Glutamatergic neuron (in vitro differentiated cells): ENCODE results near the gene SATB1. TPM values are rescaled to one million over a fixed set of nuclear protein-coding genes. Genes with fewer than 3 reads are reported as not detected.

Source experiments
- DNase-seq: peaks from one replicate; pipeline ENCODE4 v3.0.0; 2022
- H3K27ac Mint-ChIP-seq: one replicate; pipeline ENCODE4 v1.8.0; 2020; ENCODE audit warnings: mild to moderate bottlenecking, mixed read lengths, inconsistent platforms; ENCODE audit not compliant: unreplicated experiment
- H3K27me3 Mint-ChIP-seq: one replicate; pipeline ENCODE4 v1.8.0; 2020; ENCODE audit warnings: mild to moderate bottlenecking, moderate library complexity, mixed read lengths, inconsistent platforms; ENCODE audit not compliant: unreplicated experiment
- H3K36me3 Mint-ChIP-seq: one replicate; pipeline ENCODE4 v1.8.0; 2020; ENCODE audit warnings: mild to moderate bottlenecking, mixed read lengths, inconsistent platforms; ENCODE audit not compliant: unreplicated experiment
- H3K4me1 Mint-ChIP-seq: one replicate; pipeline ENCODE4 v1.8.0; 2020; ENCODE audit warnings: mild to moderate bottlenecking, low read depth, mixed read lengths, inconsistent platforms; ENCODE audit not compliant: unreplicated experiment
- H3K4me3 Mint-ChIP-seq: one replicate; pipeline ENCODE4 v1.8.0; 2020; ENCODE audit warnings: mild to moderate bottlenecking, mixed read lengths, inconsistent platforms; ENCODE audit not compliant: unreplicated experiment
- H3K9me3 Mint-ChIP-seq: one replicate; pipeline ENCODE4 v1.8.0; 2020; ENCODE audit warnings: mild to moderate bottlenecking, moderate library complexity, mixed read lengths, inconsistent platforms; ENCODE audit not compliant: unreplicated experiment
- CTCF ChIP-seq: fragments of 200-600 bp; sonication (generic); IDR thresholded peaks from one replicate; pipeline ENCODE4 v1.5.0; 2021; ENCODE audit not compliant: partially characterized antibody, unreplicated experiment
- total RNA-seq: library from RNA; stranded (reverse); fragmentation: NEBNext Ultra II Directional; extraction: Animal tissue kit (Norgen Biotek cat#: 25700); gene quantifications from one replicate; pipeline ENCODE4 v1.2.1, GENCODE V29; 2021; ENCODE audit not compliant: unreplicated experiment

SATB1 gene
- total RNA-seq, 1 donor from 2014 or later, result 80.5 TPM

DNA sequence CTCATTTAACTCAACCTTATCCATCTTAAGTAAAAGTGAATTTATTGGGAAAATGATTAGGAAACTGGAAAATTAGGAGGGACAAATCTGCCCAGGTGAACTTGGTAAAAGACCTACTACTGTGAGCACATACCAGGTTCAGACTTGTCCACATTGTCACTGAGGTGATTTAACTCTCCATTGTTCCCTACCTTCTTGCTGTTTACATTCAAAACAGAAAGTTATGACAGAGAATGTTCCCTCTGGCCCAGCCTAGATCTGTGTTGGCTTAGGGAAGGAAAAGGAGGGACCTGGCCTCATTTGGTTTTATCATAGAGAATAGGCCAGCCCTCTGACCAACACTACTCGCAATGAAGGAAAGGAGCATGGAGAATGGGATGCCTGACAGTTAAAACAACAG lies 117.6 kb downstream of the SATB1 start:
- H3K36me3 Mint-ChIP-seq, result no peaks in the 10 kb centered on the region
- DNase-seq, result no peak
- no peak overlapping the region for H3K4me3 Mint-ChIP-seq
- H3K27me3 Mint-ChIP-seq, result no peaks in the 10 kb centered on the region
- no peak for TF ChIP-seq CTCF
- no peaks in the 10 kb centered on the region for H3K4me1 Mint-ChIP-seq
- H3K27ac Mint-ChIP-seq, result no peak overlapping the region
- H3K9me3 Mint-ChIP-seq, result no peaks in the 10 kb centered on the region

- Mint-ChIP-seq H3K4me3 (no peak overlapping the region), H3K9me3 (no peaks in the 10 kb centered on the region), H3K27me3 (no peaks in the 10 kb centered on the region), H3K36me3 (peaks cover 9% of the 10 kb centered on the region), H3K4me1 (no peaks in the 10 kb centered on the region), H3K27ac (no peak overlapping the region)
- TF ChIP-seq CTCF, result no peak
- no peak for DNase-seq
These were observed 122.6 kb downstream of the SATB1 start for GRCh38 chr3:18302517-18302916.

GRCh38 chr3:18301781-18302180 lies 123.4 kb downstream of the SATB1 start:
- Mint-ChIP-seq H3K36me3 (peaks cover 16% of the 10 kb centered on the region), H3K4me3 (no peak overlapping the region), H3K27ac (no peak overlapping the region), H3K9me3 (no peaks in the 10 kb centered on the region), H3K27me3 (no peaks in the 10 kb centered on the region), H3K4me1 (no peaks in the 10 kb centered on the region)
- DNase-seq, result no peak
- no peak for TF ChIP-seq CTCF

GRCh38 chr3:18300916-18301315 lies 124.2 kb downstream of the SATB1 start:
- DNase-seq, result no peak
- no peaks in the 10 kb centered on the region for H3K4me1 Mint-ChIP-seq
- peaks cover under 1% of the 10 kb centered on the region for H3K27me3 Mint-ChIP-seq
- H3K27ac Mint-ChIP-seq, result no peak overlapping the region
- peaks cover 21% of the 10 kb centered on the region for H3K36me3 Mint-ChIP-seq
- peaks cover 1% of the 10 kb centered on the region for H3K9me3 Mint-ChIP-seq
- H3K4me3 Mint-ChIP-seq, result no peak overlapping the region
- no peak for TF ChIP-seq CTCF

DNA sequence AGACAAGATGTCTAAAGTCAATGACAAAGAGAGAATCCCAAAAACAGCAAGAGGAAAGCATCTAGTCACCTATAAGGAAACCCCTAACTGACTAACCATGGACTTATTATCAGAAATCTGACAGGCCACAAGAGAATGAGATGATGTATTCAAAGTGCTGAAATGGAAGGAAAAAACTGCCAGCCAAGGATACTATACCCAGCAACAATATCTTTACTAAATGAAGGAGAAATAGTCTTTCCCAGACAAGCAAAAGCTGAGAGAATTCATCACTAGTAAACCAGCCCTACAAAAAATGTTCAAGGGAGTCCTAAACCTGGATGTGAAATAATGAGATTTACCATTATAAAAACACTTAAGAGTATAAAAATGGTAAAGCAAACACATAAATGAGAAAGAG lies 128.0 kb downstream of the SATB1 start:
- no peaks in the 10 kb centered on the region for H3K4me1 Mint-ChIP-seq
- H3K27ac Mint-ChIP-seq, result no peak overlapping the region
- no peak for DNase-seq
- H3K27me3 Mint-ChIP-seq, result peaks cover 2% of the 10 kb centered on the region
- TF ChIP-seq CTCF, result no peak
- peaks cover 4% of the 10 kb centered on the region for H3K9me3 Mint-ChIP-seq
- peaks cover 24% of the 10 kb centered on the region for H3K36me3 Mint-ChIP-seq
- no peak overlapping the region for H3K4me3 Mint-ChIP-seq
